Measurements from ENCODE around the gene CATSPER1. TPM values are rescaled to one million over a fixed set of nuclear protein-coding genes. Genes with fewer than 3 reads are reported as not detected.

Gene CATSPER1
- total RNA-seq, 4 donors from 2014 or later = 1.5 TPM; not detected in 3

GRCh38 chr11:66012371-66012945 lies 13.8 kb downstream of the CATSPER1 start:
- no peak for TF ChIP-seq CTCF (IDR thresholded peaks at IDR 0.05; ENCODE audit: low read depth)

- no peak for TF ChIP-seq CTCF (IDR thresholded peaks at IDR 0.05; ENCODE audit: low read depth)
These were observed 14.4 kb downstream of the CATSPER1 start, which contains the start of gene CST6 for GRCh38 chr11:66011785-66012303. TSS of gene CST6 (plus strand) at chr11:66012008. CDS start at chr11:66012045, 37 bp downstream.

GRCh38 chr11:66011239-66011784 lies 15.0 kb downstream of the CATSPER1 start:
- no peak for TF ChIP-seq CTCF (IDR thresholded peaks at IDR 0.05; ENCODE audit: low read depth)

GRCh38 chr11:66008468-66009101 lies 17.7 kb downstream of the CATSPER1 start:
- no peak for TF ChIP-seq CTCF (IDR thresholded peaks at IDR 0.05; ENCODE audit: low read depth)

GRCh38 chr11:66008095-66008467 lies 18.2 kb downstream of the CATSPER1 start:
- no peak for TF ChIP-seq CTCF (IDR thresholded peaks at IDR 0.05; ENCODE audit: low read depth)

- TF ChIP-seq CTCF (IDR thresholded peaks at IDR 0.05; ENCODE audit: low read depth) = no peak
These were observed 19.1 kb downstream of the CATSPER1 start for GRCh38 chr11:66007201-66007634.

- no peak for TF ChIP-seq CTCF (IDR thresholded peaks at IDR 0.05; ENCODE audit: low read depth)
These were observed 19.4 kb downstream of the CATSPER1 start for GRCh38 chr11:66006891-66007176.

Data from subcutaneous adipose tissue (tissue), 4 donors.